Astrocyte of the cerebellum (primary cell): Measurements from ENCODE around the gene ANKRD63.

Experiments
- DNase-seq: peaks from one replicate; pipeline ENCODE4 v3.0.0-alpha.2; 2011; ENCODE audit warnings: low read depth
- H3K4me3 ChIP-seq: 2 replicates; pipeline ENCODE4 v1.5.1; 2011; ENCODE audit warnings: mild to moderate bottlenecking, low read depth, low read length, moderate library complexity
- in situ Hi-C: cut with HindIII; loops from 2 replicates; pipeline ENCODE4 v1.10.0; 2017; ENCODE audit warnings: low sequenced_read_pairs
- TF ChIP-seq, protein P1 (sequence below): IDR thresholded peaks from 2 replicates; pipeline ENCODE4 v1.5.1; 2012; ENCODE audit warnings: low read length, low read depth, moderate library complexity, mild to moderate bottlenecking; ENCODE audit errors: missing control alignments

The ANKRD63 gene

DNA sequence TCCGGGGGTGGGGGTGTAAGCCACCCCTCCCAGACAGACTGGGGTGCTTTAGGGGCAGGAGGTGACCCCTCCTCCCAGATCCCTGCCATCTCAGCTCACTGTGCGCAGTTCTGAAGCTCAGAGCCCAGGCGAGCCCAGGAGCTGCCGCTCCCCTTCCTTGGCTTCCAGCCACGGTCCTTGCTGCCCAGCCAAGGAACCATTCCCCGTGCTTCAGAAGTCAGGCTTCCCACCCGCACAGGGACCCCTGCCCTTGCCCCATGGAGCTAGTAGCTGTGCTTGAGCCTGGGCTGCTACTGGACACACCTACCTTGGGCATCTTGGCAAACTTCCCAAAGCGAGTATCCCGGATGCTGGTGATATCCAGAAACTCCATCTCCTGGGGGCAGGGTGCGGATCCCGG lies 20.1 kb upstream of the ANKRD63 start:
- no peak overlapping the region for H3K4me3 ChIP-seq
- DNase-seq = no peak
- TF ChIP-seq, protein P1, sequence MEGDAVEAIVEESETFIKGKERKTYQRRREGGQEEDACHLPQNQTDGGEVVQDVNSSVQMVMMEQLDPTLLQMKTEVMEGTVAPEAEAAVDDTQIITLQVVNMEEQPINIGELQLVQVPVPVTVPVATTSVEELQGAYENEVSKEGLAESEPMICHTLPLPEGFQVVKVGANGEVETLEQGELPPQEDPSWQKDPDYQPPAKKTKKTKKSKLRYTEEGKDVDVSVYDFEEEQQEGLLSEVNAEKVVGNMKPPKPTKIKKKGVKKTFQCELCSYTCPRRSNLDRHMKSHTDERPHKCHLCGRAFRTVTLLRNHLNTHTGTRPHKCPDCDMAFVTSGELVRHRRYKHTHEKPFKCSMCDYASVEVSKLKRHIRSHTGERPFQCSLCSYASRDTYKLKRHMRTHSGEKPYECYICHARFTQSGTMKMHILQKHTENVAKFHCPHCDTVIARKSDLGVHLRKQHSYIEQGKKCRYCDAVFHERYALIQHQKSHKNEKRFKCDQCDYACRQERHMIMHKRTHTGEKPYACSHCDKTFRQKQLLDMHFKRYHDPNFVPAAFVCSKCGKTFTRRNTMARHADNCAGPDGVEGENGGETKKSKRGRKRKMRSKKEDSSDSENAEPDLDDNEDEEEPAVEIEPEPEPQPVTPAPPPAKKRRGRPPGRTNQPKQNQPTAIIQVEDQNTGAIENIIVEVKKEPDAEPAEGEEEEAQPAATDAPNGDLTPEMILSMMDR = no peak
- in situ Hi-C loops = no loop called here

DNA sequence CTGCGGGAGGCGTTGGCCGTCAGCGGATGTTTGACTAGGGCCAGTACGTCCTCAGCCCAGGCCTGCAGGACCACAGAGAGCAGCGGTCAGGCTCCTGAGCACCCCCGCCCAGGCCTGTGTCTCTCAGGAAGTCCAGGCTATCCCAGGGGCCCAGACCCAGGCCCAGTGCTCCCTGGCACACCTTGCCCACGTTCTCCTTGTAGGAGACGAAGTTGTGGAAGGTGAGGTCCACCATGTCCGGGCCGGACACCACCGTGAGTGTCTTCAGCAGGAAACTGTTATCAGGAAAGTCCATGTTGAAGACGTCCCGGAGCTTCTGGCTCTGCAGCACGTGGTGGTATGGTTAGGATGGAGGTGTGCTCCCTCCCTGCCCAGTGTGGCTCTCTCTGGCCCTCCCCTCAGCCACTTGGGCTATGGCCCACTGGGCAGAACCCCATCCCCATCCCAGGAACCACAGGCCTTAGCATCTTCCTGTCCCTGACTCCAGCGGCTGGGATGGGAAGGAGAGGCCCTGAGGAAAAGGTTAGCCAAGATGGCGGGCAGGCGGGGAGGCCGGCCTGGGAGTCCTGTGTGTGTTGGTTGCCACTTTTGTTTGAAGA lies 19.5 kb upstream of the ANKRD63 start:
- H3K4me3 ChIP-seq = no peak overlapping the region
- no peak for DNase-seq
- in situ Hi-C loops = no loop called here
- TF ChIP-seq, protein P1 = no peak

DNA sequence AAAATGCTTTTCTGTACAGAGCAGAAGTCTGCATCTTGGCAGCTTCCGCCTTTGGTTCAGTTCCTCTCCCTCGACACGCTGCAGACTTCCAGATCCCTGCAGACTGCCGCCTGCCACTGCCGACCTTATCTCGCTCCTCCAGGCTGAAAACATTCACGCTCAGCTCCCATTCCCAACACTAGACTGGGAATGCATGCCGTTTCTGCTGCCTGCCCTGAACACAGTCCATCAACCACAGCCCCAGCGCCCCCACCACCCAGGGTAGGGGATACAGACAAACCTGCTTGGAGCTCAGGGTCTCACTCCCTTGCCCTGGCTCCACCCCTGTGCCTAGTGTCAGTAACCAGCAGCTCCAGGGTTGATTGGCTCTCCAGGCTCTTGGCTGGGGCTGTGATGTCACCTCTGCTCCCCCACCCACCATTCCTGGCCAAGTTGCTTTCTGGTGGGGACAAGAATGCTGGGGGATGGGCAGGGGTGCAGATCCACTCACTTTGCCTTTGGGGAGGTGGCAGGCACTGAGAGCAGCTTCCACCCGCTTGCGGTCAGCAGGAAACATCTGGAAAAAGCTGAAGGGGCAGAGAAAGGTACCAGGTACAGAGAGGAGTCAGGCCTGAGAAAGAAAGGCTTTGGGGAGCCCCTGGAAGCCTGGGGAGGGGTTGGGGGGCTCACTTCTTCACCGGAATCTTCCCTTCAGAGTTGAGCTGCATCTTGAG lies 18.8 kb upstream of the ANKRD63 start:
- no peak overlapping the region for H3K4me3 ChIP-seq
- DNase-seq = no peak
- TF ChIP-seq, protein P1 = no peak
- in situ Hi-C loops = no loop called here

DNA sequence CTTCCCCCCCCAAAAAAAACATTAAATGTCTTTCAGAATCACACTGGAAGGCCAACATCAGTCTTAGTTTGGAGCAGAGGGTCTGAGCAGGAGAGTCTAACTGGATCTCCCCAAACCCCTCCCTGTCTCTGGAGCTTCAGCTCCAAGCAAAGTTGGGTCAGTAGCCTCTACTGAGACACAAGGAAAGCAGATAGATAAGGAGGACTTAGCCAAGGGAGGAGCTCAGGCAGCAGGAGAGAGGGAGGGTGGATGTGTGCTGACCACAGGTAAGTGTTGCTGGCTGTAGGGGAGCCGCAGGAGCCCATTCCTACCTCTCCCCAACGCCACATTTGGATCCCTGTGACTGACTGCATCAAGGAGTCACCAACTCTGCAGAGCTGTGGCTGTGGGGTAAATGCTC lies 17.9 kb upstream of the ANKRD63 start:
- TF ChIP-seq, protein P1 = no peak
- DNase-seq = no peak
- in situ Hi-C loops = no loop called here
- no peak overlapping the region for H3K4me3 ChIP-seq

DNA sequence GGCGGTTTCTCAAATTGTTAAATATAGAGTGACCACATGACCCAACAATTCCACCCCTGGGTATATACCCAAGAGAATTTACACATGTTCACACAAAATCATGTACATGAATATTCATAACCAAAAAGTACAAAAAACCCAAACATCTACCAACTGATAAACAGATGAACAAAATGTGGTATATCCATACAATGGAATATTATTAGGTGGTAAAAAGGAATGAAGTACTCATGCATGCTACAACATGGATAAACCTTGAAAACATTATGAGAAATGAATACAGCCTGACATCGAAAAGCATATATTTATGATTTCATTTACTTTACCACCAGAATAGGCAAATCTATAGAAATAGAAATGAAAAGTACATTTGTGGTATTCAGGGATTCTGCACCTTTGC lies 17.5 kb upstream of the ANKRD63 start:
- no peak for DNase-seq
- in situ Hi-C loops = no loop called here

DNA sequence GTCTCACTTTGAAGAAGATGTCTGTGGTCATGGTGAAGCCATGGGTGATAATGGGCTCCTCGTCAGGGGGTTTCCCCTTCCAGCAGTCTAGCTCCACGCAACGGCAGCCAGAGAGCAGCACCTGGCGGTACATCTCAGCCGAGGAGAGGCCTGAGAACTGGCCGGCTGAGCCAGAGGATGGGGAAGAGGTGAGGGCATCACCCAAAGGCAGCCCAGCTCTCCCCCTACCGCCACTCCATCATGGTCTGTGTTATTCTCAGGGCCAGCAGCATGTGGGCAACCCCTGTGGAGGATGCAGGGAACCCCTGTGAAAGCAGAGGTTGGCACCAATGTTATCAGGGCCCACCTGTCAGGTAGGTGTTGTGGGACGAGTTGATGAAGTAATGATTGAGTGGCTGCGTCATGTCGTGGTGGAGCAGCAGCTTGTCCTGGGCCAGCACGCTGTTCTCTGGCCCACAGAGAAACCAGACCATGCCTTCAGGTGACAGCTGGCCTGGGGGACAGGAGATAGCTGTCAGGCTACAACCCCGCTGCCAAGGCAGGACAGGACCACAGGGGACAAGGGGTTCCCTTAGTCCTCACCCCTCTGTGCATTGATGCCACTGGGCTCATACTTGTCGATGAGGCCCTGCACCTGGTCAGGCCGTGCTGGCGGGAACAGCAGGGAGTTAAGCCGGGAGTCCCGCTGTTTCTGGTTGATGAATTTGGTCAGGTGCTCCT lies 15.5 kb upstream of the ANKRD63 start:
- in situ Hi-C loops = no loop called here
- TF ChIP-seq, protein P1 = no peak
- DNase-seq = no peak
- H3K4me3 ChIP-seq = no peak overlapping the region

More for the DNA sequence above, 17.5 kb upstream of the ANKRD63 start:
- H3K4me3 ChIP-seq = no peak overlapping the region
- TF ChIP-seq, protein P1 = no peak
